HEK293T (cell line): ENCODE measurements around the gene TPCN1.

ENCODE experiments used
- CTCF ChIA-PET: fragments of 350-600 bp; formaldehyde crosslinking; extraction: SDS; loops from one replicate; lab custom pipeline; 2021; ENCODE audit warnings: antibody characterized with exemption, inconsistent platforms; lab: Yijun Ruan, JAX
- POLR2A ChIA-PET: fragments of 350-600 bp; formaldehyde crosslinking; extraction: SDS; loops from one replicate; lab custom pipeline; 2020; ENCODE audit warnings: antibody characterized with exemption, inconsistent platforms; lab: Yijun Ruan, JAX
- DNase-seq: peaks from one replicate; pipeline ENCODE4 v3.0.0; 2012; ENCODE audit warnings: mixed read lengths; ENCODE audit errors: extremely low spot score
- ARNT ChIP-seq: fragments of 450-650 bp; IDR thresholded peaks from 2 replicates; pipeline ENCODE4 v1.6.1; 2017; ENCODE audit warnings: mild to moderate bottlenecking
- BHLHE40 ChIP-seq: fragments of 450-650 bp; IDR thresholded peaks from 2 replicates; pipeline ENCODE4 v1.6.1; 2016; ENCODE audit warnings: mild to moderate bottlenecking, moderate library complexity, borderline replicate concordance
- CTBP1 ChIP-seq: fragments of 450-650 bp; IDR thresholded peaks from 2 replicates; pipeline ENCODE4 v1.6.1; 2016; ENCODE audit warnings: borderline replicate concordance
- ELF4 ChIP-seq: fragments of 450-650 bp; IDR thresholded peaks from 2 replicates; pipeline ENCODE4 v1.6.1; 2017; ENCODE audit warnings: antibody characterized with exemption
- FOXA1 ChIP-seq: fragments of 450-650 bp; IDR thresholded peaks from 2 replicates; pipeline ENCODE4 v1.6.1; 2016; ENCODE audit warnings: mild to moderate bottlenecking
- FOXK2 ChIP-seq: fragments of 450-650 bp; IDR thresholded peaks from 2 replicates; pipeline ENCODE4 v1.6.1; 2016; ENCODE audit warnings: mild to moderate bottlenecking
- FOXM1 ChIP-seq: fragments of 450-650 bp; IDR thresholded peaks from 2 replicates; pipeline ENCODE4 v1.6.1; 2017; ENCODE audit warnings: mild to moderate bottlenecking, borderline replicate concordance
- HDGF ChIP-seq: fragments of 450-650 bp; IDR thresholded peaks from 2 replicates; pipeline ENCODE4 v1.6.1; 2017; ENCODE audit warnings: antibody characterized with exemption, borderline replicate concordance
- L3MBTL2 ChIP-seq: fragments of 450-650 bp; conservative IDR thresholded peaks from 2 replicates; pipeline ENCODE4 v1.6.1; 2016; ENCODE audit warnings: mild to moderate bottlenecking
- LEF1 ChIP-seq: fragments of 450-650 bp; IDR thresholded peaks from 2 replicates; pipeline ENCODE4 v1.6.1; 2017; ENCODE audit warnings: mild to moderate bottlenecking, borderline replicate concordance
- NFRKB ChIP-seq: fragments of 450-650 bp; IDR thresholded peaks from 2 replicates; pipeline ENCODE4 v1.6.1; 2016; ENCODE audit warnings: mild to moderate bottlenecking, moderate library complexity
- PKNOX1 ChIP-seq: fragments of 450-650 bp; IDR thresholded peaks from 2 replicates; pipeline ENCODE4 v1.6.1; 2016
- SP1 ChIP-seq: fragments of 450-650 bp; IDR thresholded peaks from 2 replicates; pipeline ENCODE4 v1.6.1; 2017
- SUZ12 ChIP-seq: fragments of 450-650 bp; IDR thresholded peaks from 2 replicates; pipeline ENCODE4 v1.6.1; 2016; ENCODE audit warnings: mild to moderate bottlenecking
- TARDBP ChIP-seq: fragments of 450-650 bp; IDR thresholded peaks from 2 replicates; pipeline ENCODE4 v1.6.1; 2016
- ZNF384 ChIP-seq: fragments of 450-650 bp; IDR thresholded peaks from 2 replicates; pipeline ENCODE4 v1.6.1; 2016

Gene TPCN1

GRCh38 chr12:113230315-113231234, 9.3 kb downstream of the TPCN1 start:
- ChIA-PET POLR2A (interaction anchor here (0.9 to 2.2 kb wide), 2 partner anchors 9 to 15 kb away, joined by 3 to 7 read pairs; partner anchors contain the start of gene TPCN1), CTCF (no interaction called here)
- no peak for DNase-seq
- TF ChIP-seq ZNF384 (no peak), FOXM1 (no peak), CTBP1 (no peak), BHLHE40 (no peak), FOXA1 (no peak), SUZ12 (no peak), NFRKB (no peak), FOXK2 (no peak), ELF4 (no peak)

GRCh38 chr12:113231235-113232088, 10.2 kb downstream of the TPCN1 start:
- ChIA-PET POLR2A (interaction anchor here (2.2 kb wide), 1 partner anchor 10 kb away, joined by 7 read pairs; the partner anchor contains the start of gene TPCN1), CTCF (interaction anchor here (0.6 kb wide), 1 partner anchor 8 kb away, joined by 4 read pairs; no protein-coding TSS in a partner anchor)
- DNase-seq = no peak
- TF ChIP-seq ELF4 (no peak), ZNF384 (no peak), L3MBTL2 (no peak), FOXK2 (no peak), BHLHE40 (no peak), SUZ12 (no peak), TARDBP (no peak), HDGF (no peak), FOXM1 (no peak), ARNT (no peak), NFRKB (no peak)

GRCh38 chr12:113232089-113232839, 11.0 kb downstream of the TPCN1 start:
- DNase-seq = no peak
- ChIA-PET POLR2A (no interaction called here), CTCF (interaction anchor here (0.6 kb wide), 1 partner anchor 9 kb away, joined by 4 read pairs; no protein-coding TSS in a partner anchor)
- no peak for TF ChIP-seq SUZ12
- no peak for TF ChIP-seq FOXM1
- TF ChIP-seq ARNT = no peak
- TF ChIP-seq ZNF384 = no peak
- no peak for TF ChIP-seq LEF1
- TF ChIP-seq CTBP1 = no peak
- no peak for TF ChIP-seq L3MBTL2
- TF ChIP-seq ELF4 = no peak
- TF ChIP-seq HDGF = no peak
- no peak for TF ChIP-seq NFRKB
- no peak for TF ChIP-seq SP1
- TF ChIP-seq BHLHE40 = no peak
- TF ChIP-seq PKNOX1 = no peak
- no peak for TF ChIP-seq FOXK2
- TF ChIP-seq FOXA1 = no peak
- no peak for TF ChIP-seq TARDBP

- ChIA-PET POLR2A (no interaction called here), CTCF (no interaction called here)
- TF ChIP-seq FOXM1 = no peak
- no peak for TF ChIP-seq BHLHE40
- no peak for TF ChIP-seq NFRKB
- no peak for TF ChIP-seq FOXA1
- TF ChIP-seq ZNF384 = no peak
- no peak for TF ChIP-seq FOXK2
- no peak for TF ChIP-seq HDGF
- TF ChIP-seq SP1 = no peak
- no peak for TF ChIP-seq LEF1
- no peak for TF ChIP-seq ELF4
- no peak for DNase-seq
These were observed 11.7 kb downstream of the TPCN1 start for GRCh38 chr12:113232840-113233585.

- no peak for DNase-seq
- ChIA-PET CTCF (interaction anchor here (0.6 kb wide), 1 partner anchor 47 kb away, joined by 4 read pairs; no protein-coding TSS in a partner anchor), POLR2A (interaction anchor here (0.9 kb wide), 1 partner anchor 13 kb away, joined by 3 read pairs; the partner anchor contains the start of gene TPCN1)
- TF ChIP-seq BHLHE40 (no peak), TARDBP (no peak), ELF4 (no peak), NFRKB (no peak), SUZ12 (no peak), ZNF384 (no peak), FOXK2 (no peak), L3MBTL2 (no peak), HDGF (no peak), FOXA1 (no peak), SP1 (no peak), PKNOX1 (no peak), ARNT (no peak), CTBP1 (no peak)
These were observed 12.7 kb downstream of the TPCN1 start for GRCh38 chr12:113233967-113234366.
